ENCODE measurements around the gene HTR1D. TPM values are rescaled to one million over a fixed set of nuclear protein-coding genes. Genes with fewer than 3 reads are reported as not detected.
"Not testable (repeated sequence)": the region's sequence is repeated elsewhere in the genome, so short reads cannot be mapped to it uniquely, and the experiment has no call there.

Gene HTR1D
- 1 to 10 TPM in 1 of 2 donors, under 1 TPM in 1; 0.46 to 1.1 TPM for total RNA-seq
- long read RNA-seq: 0 reads

GRCh38 chr1:23217421-23218115 lies at the start of gene HTR1D:
HTR1D (minus strand) TSS chr1:23217502; CDS start chr1:23194219, 23,283 bp downstream.
- intact Hi-C loops (cut with DNase I, micrococcal nuclease): no loop called here
- DNase-seq: peak in 1 of 2 donors; percentile 35
- ATAC-seq: peak; percentile 75

- DNase-seq (no peak), ATAC-seq (no peak)
- intact Hi-C loops (cut with DNase I, micrococcal nuclease): no loop called here
These were observed 46.1 kb upstream of the HTR1D start for GRCh38 chr1:23263380-23263887.

- intact Hi-C loops (cut with DNase I, micrococcal nuclease); DNase-seq; ATAC-seq: not testable (repeated sequence)
These were observed 40.8 kb upstream of the HTR1D start for GRCh38 chr1:23258082-23258481.

GRCh38 chr1:23257371-23257770 lies 40.1 kb upstream of the HTR1D start:
- ATAC-seq; DNase-seq; intact Hi-C loops (cut with DNase I, micrococcal nuclease): not testable (repeated sequence)

GRCh38 chr1:23254584-23254983 lies 37.3 kb upstream of the HTR1D start:
- DNase-seq: no peak
- intact Hi-C loops (cut with DNase I, micrococcal nuclease): no loop called here
- ATAC-seq: no peak

GRCh38 chr1:23251812-23252211 lies 34.5 kb upstream of the HTR1D start:
- intact Hi-C loops (cut with DNase I, micrococcal nuclease): no loop called here
- ATAC-seq (no peak), DNase-seq (no peak)

GRCh38 chr1:23249787-23250454 lies 32.6 kb upstream of the HTR1D start:
- no peak for DNase-seq
- no peak for ATAC-seq
- intact Hi-C loops (cut with DNase I, micrococcal nuclease): no loop called here

- no peak for ATAC-seq
- no peak for DNase-seq
- intact Hi-C loops (cut with DNase I, micrococcal nuclease): no loop called here
These were observed 30.0 kb upstream of the HTR1D start for GRCh38 chr1:23247276-23247675.

GRCh38 chr1:23246274-23246673 lies 29.0 kb upstream of the HTR1D start:
- intact Hi-C loops (cut with DNase I, micrococcal nuclease): no loop called here

GRCh38 chr1:23244256-23244761 lies 27.0 kb upstream of the HTR1D start:
- ATAC-seq (no peak), DNase-seq (no peak)
- intact Hi-C loops (cut with DNase I, micrococcal nuclease): no loop called here

More at GRCh38 chr1:23246274-23246673, 29.0 kb upstream of the HTR1D start:
- ATAC-seq: no peak
- no peak for DNase-seq

- ATAC-seq (no peak), DNase-seq (no peak)
- intact Hi-C loops (cut with DNase I, micrococcal nuclease): no loop called here
These were observed 25.1 kb upstream of the HTR1D start for GRCh38 chr1:23242414-23242813.

GRCh38 chr1:23239638-23240295 lies 22.5 kb upstream of the HTR1D start:
- no peak for ATAC-seq
- intact Hi-C loops (cut with DNase I, micrococcal nuclease): no loop called here

GRCh38 chr1:23238565-23238964 lies 21.3 kb upstream of the HTR1D start:
- ATAC-seq: no peak
- DNase-seq: no peak
- intact Hi-C loops (cut with DNase I, micrococcal nuclease): no loop called here

More at GRCh38 chr1:23239638-23240295, 22.5 kb upstream of the HTR1D start:
- no peak for DNase-seq

GRCh38 chr1:23237508-23237907 lies 20.2 kb upstream of the HTR1D start:
- no peak for DNase-seq
- intact Hi-C loops (cut with DNase I, micrococcal nuclease): no loop called here
- ATAC-seq: no peak

GRCh38 chr1:23227806-23228205 lies 10.5 kb upstream of the HTR1D start:
- intact Hi-C loops (cut with DNase I, micrococcal nuclease): no loop called here
- DNase-seq (no peak), ATAC-seq (no peak)

GRCh38 chr1:23224739-23225648 lies 7.7 kb upstream of the HTR1D start:
- DNase-seq (peak; percentile 74 to 86), ATAC-seq (peak; percentile 99)
- intact Hi-C loops (cut with DNase I, micrococcal nuclease): no loop called here

- DNase-seq; ATAC-seq; intact Hi-C loops (cut with DNase I, micrococcal nuclease): not testable (repeated sequence)
These were observed 6.7 kb upstream of the HTR1D start for GRCh38 chr1:23223963-23224362.

- intact Hi-C loops (cut with DNase I, micrococcal nuclease); DNase-seq; ATAC-seq: not testable (repeated sequence)
These were observed 6.2 kb upstream of the HTR1D start for GRCh38 chr1:23223490-23223951.
